ENCODE data around the gene OBSL1. TPM values are rescaled to one million over a fixed set of nuclear protein-coding genes. Genes with fewer than 3 reads are reported as not detected.

The OBSL1 gene
- total RNA-seq, 6 donors from 2014 or later = 38.2 to 303 (median 67.4) TPM

DNA sequence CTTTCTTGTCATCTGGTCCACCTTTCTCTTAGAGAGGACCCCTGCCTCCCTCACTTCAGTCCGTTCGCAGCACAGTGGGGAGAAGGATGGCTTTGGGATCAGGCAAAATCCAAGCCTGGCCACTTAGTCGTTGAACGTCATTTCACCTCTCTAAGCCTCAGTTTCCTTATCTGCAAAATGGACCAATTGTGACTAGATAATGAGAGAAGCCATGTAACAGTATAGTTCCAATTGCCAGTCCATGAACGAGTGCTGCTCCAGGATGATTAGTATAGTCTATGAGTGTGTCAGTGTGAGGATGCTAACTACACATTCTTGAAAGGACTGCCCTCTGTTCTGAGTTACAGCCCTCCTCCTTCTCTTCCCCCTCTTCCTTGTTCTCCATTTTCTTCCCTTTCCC is 1.8 kb upstream of the OBSL1 start:
- DNase-seq = no peak
- ATAC-seq (ENCODE audit: low FRiP score in 2 of 2) = no peak
- no peak for TF ChIP-seq POLR2A (IDR thresholded peaks at IDR 0.05)
- TF ChIP-seq POLR2AphosphoS5 (IDR thresholded peaks at IDR 0.05) = no peak
- no peak for TF ChIP-seq EP300 (IDR thresholded peaks at IDR 0.05)
- TF ChIP-seq, protein P1, sequence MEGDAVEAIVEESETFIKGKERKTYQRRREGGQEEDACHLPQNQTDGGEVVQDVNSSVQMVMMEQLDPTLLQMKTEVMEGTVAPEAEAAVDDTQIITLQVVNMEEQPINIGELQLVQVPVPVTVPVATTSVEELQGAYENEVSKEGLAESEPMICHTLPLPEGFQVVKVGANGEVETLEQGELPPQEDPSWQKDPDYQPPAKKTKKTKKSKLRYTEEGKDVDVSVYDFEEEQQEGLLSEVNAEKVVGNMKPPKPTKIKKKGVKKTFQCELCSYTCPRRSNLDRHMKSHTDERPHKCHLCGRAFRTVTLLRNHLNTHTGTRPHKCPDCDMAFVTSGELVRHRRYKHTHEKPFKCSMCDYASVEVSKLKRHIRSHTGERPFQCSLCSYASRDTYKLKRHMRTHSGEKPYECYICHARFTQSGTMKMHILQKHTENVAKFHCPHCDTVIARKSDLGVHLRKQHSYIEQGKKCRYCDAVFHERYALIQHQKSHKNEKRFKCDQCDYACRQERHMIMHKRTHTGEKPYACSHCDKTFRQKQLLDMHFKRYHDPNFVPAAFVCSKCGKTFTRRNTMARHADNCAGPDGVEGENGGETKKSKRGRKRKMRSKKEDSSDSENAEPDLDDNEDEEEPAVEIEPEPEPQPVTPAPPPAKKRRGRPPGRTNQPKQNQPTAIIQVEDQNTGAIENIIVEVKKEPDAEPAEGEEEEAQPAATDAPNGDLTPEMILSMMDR (IDR thresholded peaks at IDR 0.05) = no peak
- no peaks in the 10 kb centered on the region for H3K9me3 ChIP-seq
- H3K4me3 ChIP-seq = no peak overlapping the region
- H3K36me3 ChIP-seq = no peaks in the 10 kb centered on the region
- peaks cover 0 to 24% (median 12%) of the 10 kb centered on the region in 4 donors for H3K4me1 ChIP-seq
- peaks cover 0 to 4% (median 0%) of the 10 kb centered on the region in 4 donors for H3K27me3 ChIP-seq
- WGBS, 2 donors = 83 to 84% methylated on average over 5 of the region's 5 CpGs
- no peak overlapping the region for H3K27ac ChIP-seq

DNA sequence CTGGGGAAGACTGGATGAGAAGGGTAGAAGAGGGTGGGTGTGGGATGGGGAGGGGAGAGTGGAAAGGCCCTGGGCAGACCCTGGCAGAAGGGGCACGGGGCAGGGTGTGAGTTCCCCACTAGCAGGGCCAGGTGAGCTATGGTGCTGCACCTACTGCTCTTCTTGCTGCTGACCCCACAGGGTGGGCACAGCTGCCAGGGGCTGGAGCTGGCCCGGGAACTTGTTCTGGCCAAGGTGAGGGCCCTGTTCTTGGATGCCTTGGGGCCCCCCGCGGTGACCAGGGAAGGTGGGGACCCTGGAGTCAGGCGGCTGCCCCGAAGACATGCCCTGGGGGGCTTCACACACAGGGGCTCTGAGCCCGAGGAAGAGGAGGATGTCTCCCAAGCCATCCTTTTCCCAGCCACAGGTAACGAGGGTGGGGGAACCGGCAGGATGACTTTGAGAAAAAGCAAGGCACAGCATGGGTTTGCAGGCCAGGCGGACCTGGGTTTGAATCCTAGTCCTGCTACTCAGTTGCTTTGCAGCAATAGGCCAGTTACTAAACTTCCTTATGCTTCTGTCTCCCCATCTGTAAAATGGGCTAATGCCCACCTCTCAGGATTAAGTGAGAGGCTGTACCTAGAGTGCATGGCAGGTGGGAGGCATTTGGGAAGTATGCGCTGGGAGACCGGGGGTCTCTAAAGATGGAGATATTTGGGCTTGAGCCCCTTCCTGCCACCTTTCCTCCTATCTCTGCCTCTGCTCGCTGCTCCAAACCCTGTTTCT is 1.1 kb upstream of the OBSL1 start, which contains the start of gene INHA:
Gene INHA, plus strand, starts transcription at position 74 of the 765 bp plus-strand sequence. Its CDS starts 65 bp downstream, at position 139.
- peak within 1 kb of the TSS; percentile 67 to 83 (median 81) for H3K4me3 ChIP-seq
- no peaks in the 10 kb centered on the region for H3K36me3 ChIP-seq
- peaks cover 0 to 4% (median 0%) of the 10 kb centered on the region in 4 donors for H3K27me3 ChIP-seq
- no peaks in the 10 kb centered on the region for H3K9me3 ChIP-seq
- H3K4me1 ChIP-seq = peaks cover 0 to 24% (median 12%) of the 10 kb centered on the region in 4 donors
- TF ChIP-seq EP300 (IDR thresholded peaks at IDR 0.05) = no peak
- TF ChIP-seq, protein P1 (IDR thresholded peaks at IDR 0.05) = no peak
- TF ChIP-seq POLR2AphosphoS5 (IDR thresholded peaks at IDR 0.05) = no peak
- TF ChIP-seq POLR2A (IDR thresholded peaks at IDR 0.05) = no peak
- peak within 1 kb of the TSS; percentile 72 to 86 (median 82) for H3K27ac ChIP-seq
- ATAC-seq (ENCODE audit: low FRiP score in 2 of 2) (no peak), DNase-seq (peak in 1 of 2 donors; percentile 47)
- 85 to 88% methylated on average over 8 to 13 of the region's 13 CpGs for WGBS, 2 donors

DNA sequence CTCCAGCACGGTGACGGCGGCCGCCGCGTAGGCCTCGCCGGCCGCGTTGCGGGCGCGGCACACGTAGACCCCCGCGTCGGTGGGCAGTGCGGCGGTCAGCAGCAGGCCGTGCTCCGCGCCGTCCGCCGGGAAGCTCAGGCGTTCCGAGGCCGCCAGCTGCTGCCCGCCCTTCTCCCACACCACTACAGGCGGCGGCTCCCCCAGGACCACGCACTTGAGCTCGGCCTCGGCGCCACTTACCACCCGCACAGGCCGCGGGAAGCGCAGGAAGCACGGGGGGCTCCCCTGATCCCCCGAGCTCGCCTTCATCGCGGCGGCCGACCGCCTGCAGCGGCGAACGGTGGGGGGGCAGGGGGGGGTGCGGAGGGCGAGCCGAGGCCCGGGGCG is 422 bp downstream of the OBSL1 start:
- Histone ChIP-seq H3K27me3 (peaks cover 0 to 4% (median 0%) of the 10 kb centered on the region in 4 donors), H3K9me3 (no peaks in the 10 kb centered on the region), H3K4me3 (peak overlapping the region; percentile 67 to 83 (median 81)), H3K27ac (peak overlapping the region; percentile 72 to 86 (median 82)), H3K4me1 (peaks cover 0 to 24% (median 12%) of the 10 kb centered on the region in 4 donors), H3K36me3 (peaks cover 0 to 4% (median 0%) of the 10 kb centered on the region in 4 donors)
- 2% methylated on average over 18 of the region's 55 CpGs; no CpG with 5 or more reads in 1 of the 2 donors for WGBS, 2 donors
- DNase-seq (peak in 1 of 2 donors; percentile 86), ATAC-seq (ENCODE audit: low FRiP score in 2 of 2) (peak in 1 of 2 donors; percentile 53)
- TF ChIP-seq POLR2AphosphoS5 (IDR thresholded peaks at IDR 0.05) = no peak
- TF ChIP-seq, protein P1 (IDR thresholded peaks at IDR 0.05) = no peak
- no peak for TF ChIP-seq EP300 (IDR thresholded peaks at IDR 0.05)
- TF ChIP-seq POLR2A (IDR thresholded peaks at IDR 0.05) = no peak

DNA sequence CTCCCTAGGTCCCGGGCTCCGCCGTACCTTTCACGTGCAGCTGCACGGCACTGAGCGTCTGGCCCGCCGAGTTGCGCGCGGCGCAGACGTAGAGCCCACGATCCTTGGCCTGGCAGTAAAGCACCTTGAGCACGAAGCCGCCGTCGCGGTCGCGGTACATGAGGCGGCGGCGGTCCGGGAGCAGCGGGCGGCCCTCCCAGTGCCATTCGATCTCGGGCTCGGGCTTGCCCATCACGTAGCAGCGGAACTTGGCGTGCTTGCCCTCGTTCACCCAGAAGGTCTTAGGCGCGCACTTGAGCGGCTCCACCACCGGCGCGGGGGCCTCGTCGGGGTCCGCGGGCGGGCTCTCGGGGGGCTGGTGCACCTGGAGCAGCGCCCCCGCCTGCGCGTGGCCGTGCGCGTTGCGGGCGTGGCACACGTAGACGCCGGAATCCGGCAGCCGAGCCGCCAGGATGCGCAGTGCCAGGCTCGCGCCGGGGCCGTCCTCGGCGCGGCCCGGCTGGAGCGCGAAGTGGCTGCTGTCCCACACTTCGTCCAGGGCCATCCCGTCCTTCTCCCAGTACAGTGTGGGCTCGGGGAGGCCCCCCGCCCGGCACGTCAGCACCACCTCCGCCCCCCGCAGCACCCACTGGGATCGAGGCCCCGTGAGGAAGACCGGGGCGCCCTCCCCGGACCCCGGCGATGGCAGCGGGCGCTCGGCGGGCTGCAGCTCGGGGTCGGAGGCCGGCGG is 980 bp downstream of the OBSL1 start:
- Histone ChIP-seq H3K36me3 (peaks cover 0 to 4% (median 0%) of the 10 kb centered on the region in 4 donors), H3K9me3 (no peaks in the 10 kb centered on the region), H3K4me1 (peaks cover 0 to 24% (median 12%) of the 10 kb centered on the region in 4 donors), H3K4me3 (peak overlapping the region; percentile 67 to 83 (median 81)), H3K27ac (peak overlapping the region; percentile 72 to 86 (median 82)), H3K27me3 (peaks cover 0 to 4% (median 0%) of the 10 kb centered on the region in 4 donors)
- ATAC-seq (ENCODE audit: low FRiP score in 2 of 2) (peak in 1 of 2 donors; percentile 62), DNase-seq (peak in 1 of 2 donors; percentile 89)
- TF ChIP-seq EP300 (IDR thresholded peaks at IDR 0.05) (no peak), POLR2AphosphoS5 (IDR thresholded peaks at IDR 0.05) (peak in 1 of 2 donors; percentile 45), POLR2A (IDR thresholded peaks at IDR 0.05) (peak in 1 of 4 donors; percentile 46)
- TF ChIP-seq, protein P1 (IDR thresholded peaks at IDR 0.05) = peak in 1 of 6 experiments; percentile 9
- WGBS, 2 donors = 21 to 44% methylated on average over 28 of the region's 95 CpGs

All from upper lobe of left lung (tissue), 6 donors.